Tibial nerve (tissue), 4 donors: ENCODE results near the gene MPZL1.

Experiments used
- CTCF ChIP-seq, 5 experiments: fragments of 200-600 bp in 3 of 5; fragments of 450-650 bp in 2 of 5; sonication (generic) in 3 of 5; IDR thresholded peaks; one replicate each; pipeline ENCODE4 v1.5.1; 2016 to 2019; ENCODE audit warnings: antibody characterized with exemption in 5 of 5, mild to moderate bottlenecking in 3 of 5, moderate library complexity in 2 of 5
- EP300 ChIP-seq, 2 donors: sonication (generic); formaldehyde crosslinking; IDR thresholded peaks; one replicate each; pipeline ENCODE4 v1.6.1; 2017; ENCODE audit warnings: antibody characterized with exemption in 2 of 2, mild to moderate bottlenecking in 1 of 2
- POLR2A ChIP-seq, 2 donors: fragments of 450-650 bp; IDR thresholded peaks; one replicate each; pipeline ENCODE4 v1.6.1; 2017; ENCODE audit warnings: antibody characterized with exemption in 2 of 2, mild to moderate bottlenecking in 2 of 2, moderate library complexity in 2 of 2

- TF ChIP-seq POLR2A (IDR thresholded peaks at IDR 0.05), result no peak
- TF ChIP-seq CTCF (IDR thresholded peaks at IDR 0.05), result no peak
- TF ChIP-seq EP300 (IDR thresholded peaks at IDR 0.05), result no peak
Measured at GRCh38 chr1:167698313-167698712, 23.5 kb upstream of the MPZL1 start.
